ENCODE results near the gene ERICH2. TPM values are rescaled to one million over a fixed set of nuclear protein-coding genes. Genes with fewer than 3 reads are reported as not detected.

Gene ERICH2
- total RNA-seq, 3 donors from 2014 or later, result 0.92 TPM; not detected in 2

- ATAC-seq, result no peak
- H3K9me3 ChIP-seq, result no peaks in the 10 kb centered on the region
- TF ChIP-seq CTCF (IDR thresholded peaks at IDR 0.05), result no peak
- intact Hi-C loops (cut with DNase I, micrococcal nuclease), result no loop called here
- no peak overlapping the region for H3K4me3 ChIP-seq
- no peaks in the 10 kb centered on the region for H3K4me1 ChIP-seq (ENCODE audit: low read depth)
- DNase-seq, result no peak
- no peaks in the 10 kb centered on the region for H3K36me3 ChIP-seq (ENCODE audit: low read depth)
Observed at GRCh38 chr2:170742000-170742399, 28.2 kb upstream of the ERICH2 start.

- H3K4me3 ChIP-seq, result no peak overlapping the region
- DNase-seq, result no peak
- H3K9me3 ChIP-seq, result no peaks in the 10 kb centered on the region
- no peaks in the 10 kb centered on the region for H3K36me3 ChIP-seq (ENCODE audit: low read depth)
- no peaks in the 10 kb centered on the region for H3K4me1 ChIP-seq (ENCODE audit: low read depth)
- intact Hi-C loops (cut with DNase I, micrococcal nuclease), result no loop called here
- no peak for ATAC-seq
- TF ChIP-seq CTCF (IDR thresholded peaks at IDR 0.05), result no peak
Observed at GRCh38 chr2:170742896-170743529, 27.2 kb upstream of the ERICH2 start.

- Histone ChIP-seq H3K4me3 (no peak overlapping the region), H3K4me1 (ENCODE audit: low read depth) (no peaks in the 10 kb centered on the region), H3K36me3 (ENCODE audit: low read depth) (no peaks in the 10 kb centered on the region), H3K9me3 (no peaks in the 10 kb centered on the region)
- no peak for ATAC-seq
- no peak for TF ChIP-seq CTCF (IDR thresholded peaks at IDR 0.05)
- no peak for DNase-seq
- intact Hi-C loops (cut with DNase I, micrococcal nuclease), result no loop called here
Observed at GRCh38 chr2:170743530-170744239, 26.5 kb upstream of the ERICH2 start.

GRCh38 chr2:170744248-170745002, 25.8 kb upstream of the ERICH2 start:
- no peak for ATAC-seq
- no peak for DNase-seq
- intact Hi-C loops (cut with DNase I, micrococcal nuclease), result no loop called here
- no peak overlapping the region for H3K4me3 ChIP-seq
- H3K9me3 ChIP-seq, result no peaks in the 10 kb centered on the region
- no peaks in the 10 kb centered on the region for H3K36me3 ChIP-seq (ENCODE audit: low read depth)
- no peak for TF ChIP-seq CTCF (IDR thresholded peaks at IDR 0.05)
- no peaks in the 10 kb centered on the region for H3K4me1 ChIP-seq (ENCODE audit: low read depth)

GRCh38 chr2:170745305-170745704, 24.9 kb upstream of the ERICH2 start:
- intact Hi-C loops (cut with DNase I, micrococcal nuclease), result no loop called here
- Histone ChIP-seq H3K9me3 (no peaks in the 10 kb centered on the region), H3K36me3 (ENCODE audit: low read depth) (no peaks in the 10 kb centered on the region), H3K4me1 (ENCODE audit: low read depth) (no peaks in the 10 kb centered on the region), H3K4me3 (no peak overlapping the region)
- no peak for TF ChIP-seq CTCF (IDR thresholded peaks at IDR 0.05)
- no peak for DNase-seq
- no peak for ATAC-seq

Measured in mucosa of descending colon (tissue), 3 donors.